Inferior parietal cortex (tissue), 1 donor: ENCODE results near the gene THADA.
A peak's percentile ranks its signal among the peaks of the same experiment; 100 is the strongest.

ENCODE experiments used
- DNase-seq: peaks from one replicate; pipeline ENCODE4 v3.0.0-alpha.2; 2016; ENCODE audit errors: extremely low spot score

Gene THADA

DNA sequence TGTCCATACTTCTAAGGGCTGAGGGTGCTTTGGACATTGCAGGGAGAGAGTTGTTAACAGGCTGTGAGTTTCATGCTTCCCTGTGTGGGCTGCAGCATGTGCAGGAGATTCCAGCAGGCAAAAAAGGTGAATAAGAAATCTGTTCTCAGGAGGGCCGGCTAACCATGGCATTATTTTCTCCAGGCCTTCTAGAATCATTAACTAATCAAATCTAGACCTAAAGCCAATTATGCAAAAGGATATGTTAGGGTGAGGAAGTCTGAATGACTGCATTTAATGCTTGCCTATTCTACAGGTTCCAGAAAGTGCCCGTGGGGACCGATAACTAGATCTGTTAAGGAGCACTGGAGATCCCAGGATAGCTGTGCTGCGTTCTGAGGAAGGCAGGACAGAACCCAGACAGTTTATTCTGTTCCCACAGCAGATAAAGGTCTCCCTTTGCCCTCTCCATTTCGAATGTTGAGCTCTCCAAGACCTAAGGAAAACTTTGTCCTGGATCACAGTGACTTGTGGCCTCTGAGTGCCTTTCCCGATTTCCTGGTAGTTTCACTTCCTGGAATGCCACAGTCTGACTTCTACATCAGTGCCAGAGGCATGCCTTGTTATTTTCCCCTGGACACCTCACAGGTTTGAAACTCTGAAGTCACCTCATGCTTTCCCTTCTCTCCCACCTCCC lies 319.4 kb downstream of the THADA start:
- DNase-seq = no peak

DNA sequence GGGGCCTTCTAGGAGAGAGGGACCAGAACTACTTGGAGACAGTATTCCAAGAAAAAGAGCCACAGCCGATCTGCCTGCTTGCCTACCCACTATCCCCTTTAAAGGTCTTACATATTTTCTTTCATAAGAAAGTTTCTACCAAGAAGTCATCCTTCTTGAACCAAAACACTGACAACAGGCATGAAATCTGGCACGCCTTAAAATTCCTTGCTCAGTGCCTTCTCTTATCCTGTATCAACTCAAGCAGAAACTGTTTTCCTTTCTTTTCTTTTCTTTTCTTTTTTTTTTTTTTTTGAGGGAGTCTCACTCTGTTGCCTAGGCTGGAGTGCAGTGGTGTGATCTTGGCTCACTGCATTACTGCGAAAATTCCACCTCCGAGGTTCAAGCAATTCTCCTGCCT lies 321.1 kb downstream of the THADA start:
- DNase-seq = no peak

GRCh38 chr2:43274055-43274454 lies 321.8 kb downstream of the THADA start:
- no peak for DNase-seq

GRCh38 chr2:43273529-43273928 lies 322.3 kb downstream of the THADA start:
- no peak for DNase-seq

DNA sequence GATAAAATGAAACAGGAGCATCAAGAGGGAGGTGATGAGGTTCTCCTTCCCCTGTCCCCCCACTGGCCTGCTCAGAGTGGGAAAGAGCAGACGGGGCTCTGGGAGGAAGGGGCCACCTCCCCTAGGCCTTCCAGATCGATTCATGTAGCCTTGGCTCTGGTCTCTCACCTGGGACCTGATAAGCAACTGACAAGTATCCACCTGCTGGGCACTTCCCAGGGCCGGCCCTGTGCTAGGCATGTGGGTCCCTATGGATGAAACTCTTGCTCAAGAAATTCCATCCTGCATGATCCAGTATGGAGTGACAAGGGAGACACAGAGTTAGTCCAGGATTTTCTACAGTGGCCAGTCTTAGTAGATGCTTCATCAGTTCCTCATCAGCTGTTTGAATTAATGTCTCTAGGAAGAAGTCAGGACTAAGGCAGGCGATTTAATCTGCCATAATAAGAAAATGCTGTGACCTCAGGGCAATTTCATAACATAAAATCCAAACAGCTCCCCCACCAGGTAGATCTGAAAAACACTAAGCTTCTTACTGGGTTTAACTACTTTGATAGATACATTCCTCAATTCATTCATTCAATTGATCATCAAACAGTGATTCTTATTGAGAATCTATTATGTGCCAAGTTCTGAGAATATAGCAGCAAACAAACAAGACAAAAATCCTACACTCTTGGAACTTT lies 324.8 kb downstream of the THADA start:
- no peak for DNase-seq

DNA sequence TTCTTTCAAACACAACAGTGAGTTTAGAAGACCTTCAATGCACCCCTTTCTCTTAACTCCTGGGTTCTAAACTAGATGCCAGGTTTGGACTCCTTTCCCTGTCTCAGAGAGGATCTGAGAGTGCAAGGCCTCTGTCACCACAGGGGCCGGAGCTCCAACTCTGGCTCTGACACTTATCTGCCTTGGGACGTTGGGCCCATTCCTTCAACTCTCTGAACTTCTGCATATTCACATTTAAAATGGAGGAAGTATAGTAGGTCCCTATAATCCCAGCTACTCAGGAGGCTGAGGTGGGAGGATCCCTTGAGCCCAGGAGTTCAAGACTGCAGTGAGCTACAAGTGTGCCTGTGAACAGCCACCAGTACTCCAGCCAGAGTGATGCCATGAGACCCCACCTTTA lies 325.4 kb downstream of the THADA start:
- no peak for DNase-seq

- no peak for DNase-seq
These were observed 326.1 kb downstream of the THADA start for GRCh38 chr2:43269706-43270105.

DNA sequence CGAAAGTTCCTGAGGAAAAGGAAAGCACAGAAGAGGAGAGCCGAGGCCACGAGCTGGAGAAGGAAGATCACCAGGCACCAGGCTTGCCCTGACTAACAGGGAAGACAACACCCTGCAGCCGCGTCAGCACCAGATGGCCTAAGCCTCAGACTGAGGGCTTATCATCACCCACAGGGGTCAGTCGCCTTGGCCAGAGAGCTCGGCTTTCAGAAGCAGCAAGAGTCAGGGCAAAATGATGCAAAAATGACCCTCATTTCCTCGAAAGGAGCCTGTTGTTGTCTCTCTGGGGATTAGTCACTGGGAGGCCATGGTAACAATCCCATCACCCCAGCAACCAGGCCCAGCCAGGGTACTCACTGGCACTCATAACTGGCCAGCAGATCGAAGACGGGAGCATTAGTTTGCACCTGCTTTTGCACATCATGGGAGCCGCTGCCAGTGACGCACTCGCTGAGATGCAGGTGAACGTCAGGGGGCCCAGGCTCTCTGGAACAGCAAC lies 326.7 kb downstream of the THADA start:
- peak; percentile 7 for DNase-seq

DNA sequence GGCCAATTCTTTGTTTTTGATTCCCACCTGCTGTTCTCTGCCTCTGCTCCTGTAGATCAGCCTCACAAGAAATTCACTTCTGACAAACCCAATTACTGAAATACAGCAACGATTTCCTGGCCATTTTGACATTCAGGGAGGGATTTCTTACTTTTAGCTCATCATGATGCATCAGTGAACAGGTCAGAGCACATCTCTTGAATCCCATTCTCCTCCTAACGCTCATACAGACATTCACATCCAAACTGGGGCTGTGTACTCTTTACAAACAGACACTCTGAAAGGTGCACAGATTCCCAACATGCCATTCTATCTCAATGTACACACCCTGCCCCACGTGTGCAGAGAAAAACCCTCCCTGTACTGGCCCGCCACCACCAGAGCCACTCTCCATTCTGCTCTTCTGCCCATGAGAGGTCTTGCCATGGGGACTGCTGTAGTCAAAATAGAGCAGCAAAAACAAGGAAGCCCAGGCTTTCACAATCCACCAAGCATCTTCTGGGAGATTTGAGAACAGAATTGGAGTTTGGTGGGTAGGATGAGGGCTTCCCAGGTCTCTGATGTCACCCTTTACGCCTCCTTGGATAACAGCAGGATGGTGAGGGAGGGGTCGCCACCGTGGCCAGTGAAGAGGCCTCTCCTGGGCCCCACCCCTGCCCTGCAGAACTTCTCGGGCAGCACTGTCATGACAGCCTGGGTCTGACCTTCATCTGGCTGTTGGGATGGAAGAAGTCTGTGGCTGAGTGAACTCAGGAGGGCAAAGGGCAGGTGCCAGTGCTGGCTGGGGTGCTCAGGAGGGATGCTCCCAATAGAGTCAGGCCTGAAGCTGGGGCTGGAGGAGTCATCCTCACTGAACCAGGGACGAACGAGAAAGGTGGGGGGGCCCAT lies 327.5 kb downstream of the THADA start:
- no peak for DNase-seq

GRCh38 chr2:43267381-43267780 lies 328.5 kb downstream of the THADA start:
- DNase-seq = no peak

DNA sequence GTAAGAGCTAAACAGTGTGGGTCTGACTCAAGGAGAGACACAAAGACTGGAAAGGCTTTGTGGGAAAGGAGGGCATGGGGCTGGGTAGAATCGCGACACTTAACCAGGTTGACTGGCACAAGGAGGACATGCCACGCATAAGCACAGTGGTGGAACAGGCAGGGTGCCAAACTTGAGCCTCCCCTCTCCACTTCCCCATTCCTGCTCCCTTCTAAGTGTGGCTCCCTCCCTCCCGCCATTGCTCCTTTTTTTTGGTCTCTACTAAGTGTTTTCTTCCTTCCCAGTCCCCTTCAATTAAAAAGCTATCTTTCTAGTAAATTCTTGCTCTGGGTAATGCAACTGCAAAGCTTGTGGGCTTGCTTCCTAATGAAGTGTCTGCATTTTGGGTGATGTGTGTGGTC lies 329.1 kb downstream of the THADA start:
- DNase-seq = no peak

- no peak for DNase-seq
These were observed 330.4 kb downstream of the THADA start for GRCh38 chr2:43265421-43265820.

DNA sequence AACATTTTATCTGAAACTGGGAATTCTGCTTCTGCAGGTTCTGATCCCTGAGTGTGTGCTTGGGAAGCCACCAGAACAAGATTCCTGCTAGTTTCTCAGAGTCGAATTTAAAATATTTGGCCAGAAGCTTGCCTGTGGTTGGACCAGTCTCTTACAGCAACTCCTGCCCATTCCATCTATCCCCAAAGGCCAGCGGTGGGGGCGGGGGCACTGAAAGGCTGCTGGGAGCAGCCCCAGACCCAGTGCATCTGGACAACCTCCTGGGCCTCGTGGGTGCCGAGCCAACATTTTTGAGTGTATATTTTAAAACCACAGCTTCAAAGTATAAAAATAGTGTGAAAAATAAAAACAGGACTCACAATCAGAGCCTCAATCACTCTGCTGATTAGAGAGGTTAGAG lies 330.8 kb downstream of the THADA start:
- no peak for DNase-seq

GRCh38 chr2:43262951-43263350 lies 332.9 kb downstream of the THADA start:
- DNase-seq = no peak

DNA sequence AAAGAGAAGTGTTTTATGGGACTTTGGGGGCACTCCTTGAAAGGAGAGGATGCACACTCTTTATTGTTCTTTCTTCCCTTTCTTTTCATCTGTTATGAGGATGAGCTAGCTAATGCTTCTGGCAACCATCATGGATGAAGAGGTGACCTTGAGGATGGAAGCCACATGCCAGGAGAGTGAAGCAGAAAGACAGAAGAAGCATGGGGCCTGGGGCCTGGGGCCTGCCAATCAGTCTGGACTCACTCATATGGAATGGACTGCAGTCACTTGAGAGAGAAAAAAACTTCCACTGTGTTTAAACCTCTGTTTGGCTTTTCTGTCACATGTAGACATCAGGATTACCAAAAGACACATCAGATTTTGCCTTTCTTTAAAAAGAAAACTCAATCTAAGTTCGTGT lies 333.6 kb downstream of the THADA start:
- DNase-seq = no peak

DNA sequence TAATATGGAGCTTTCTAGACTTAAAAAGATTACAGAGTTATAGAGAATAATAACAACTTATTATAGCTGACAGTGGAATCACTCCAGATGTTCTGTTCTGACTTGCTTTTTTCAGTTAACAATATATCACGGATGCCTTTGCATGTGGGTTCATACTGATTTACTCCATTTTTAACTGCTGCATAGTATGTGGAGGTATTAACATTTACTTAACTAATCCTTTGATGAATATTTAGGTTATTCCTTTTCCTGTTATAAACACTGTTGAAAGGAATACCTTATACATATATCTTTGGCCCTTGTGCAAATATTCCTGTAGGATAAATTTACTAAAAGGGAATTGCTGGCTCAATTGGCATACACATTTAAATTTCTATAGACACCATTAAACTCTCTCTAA lies 336.3 kb downstream of the THADA start:
- DNase-seq = no peak

DNA sequence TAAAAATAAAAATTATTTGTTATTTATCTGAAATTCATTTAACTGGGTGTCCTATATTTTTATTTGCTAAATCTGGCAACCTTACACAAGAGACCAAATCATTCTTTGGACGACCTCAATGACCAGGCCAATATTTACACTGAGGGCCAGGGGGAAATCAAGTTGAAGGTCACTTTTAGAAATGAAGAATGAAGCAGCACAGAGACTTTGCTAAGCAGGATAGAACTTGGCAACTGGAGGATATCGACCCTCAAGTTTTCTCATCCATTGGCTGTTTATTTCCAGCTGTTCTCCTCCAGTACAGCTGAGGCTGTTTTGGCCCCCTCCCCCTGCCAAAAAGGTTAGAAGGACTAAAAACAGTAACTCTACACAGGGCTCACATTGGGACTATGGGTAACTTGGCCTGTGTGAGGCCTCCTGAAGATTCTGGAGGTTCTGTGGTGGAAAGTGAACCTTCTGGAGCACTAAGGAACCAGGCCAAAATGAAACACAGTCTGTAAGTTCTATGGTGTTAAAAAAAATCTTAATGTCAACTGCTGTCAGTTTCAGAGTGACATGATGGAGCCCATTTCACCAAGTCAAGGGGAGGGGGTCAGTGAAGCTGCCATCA lies 337.2 kb downstream of the THADA start:
- no peak for DNase-seq

DNA sequence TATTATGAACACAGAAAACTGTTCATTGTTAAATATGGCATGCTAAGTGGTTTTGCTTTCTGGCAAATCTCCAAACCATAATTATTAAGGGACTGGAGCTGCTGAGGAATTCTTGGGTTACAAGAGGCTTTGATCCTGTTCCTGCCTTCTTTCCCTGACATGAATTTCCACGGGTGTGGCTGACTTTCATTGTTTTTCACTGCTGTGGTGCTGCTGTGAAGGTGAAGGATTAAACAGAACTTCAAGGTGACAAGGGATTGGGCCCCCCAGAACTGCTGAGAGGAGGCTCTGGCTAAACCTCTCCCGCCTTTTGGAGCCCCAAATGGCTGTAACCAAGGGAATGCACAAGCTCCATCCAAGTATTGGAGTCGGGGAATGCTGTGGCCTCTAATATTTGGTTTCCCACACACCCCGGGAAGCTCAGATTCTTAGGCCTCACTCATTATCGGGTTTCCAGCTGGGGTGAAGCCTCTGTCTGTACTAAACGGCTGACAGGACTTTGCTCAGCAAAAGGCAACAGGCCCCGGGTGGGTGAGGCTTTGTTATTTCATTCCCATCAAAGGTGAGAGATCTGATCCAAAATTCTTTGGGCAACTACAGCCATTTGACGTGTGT lies 340.4 kb downstream of the THADA start:
- no peak for DNase-seq

- DNase-seq = no peak
These were observed 341.5 kb downstream of the THADA start for GRCh38 chr2:43254331-43254730.

DNA sequence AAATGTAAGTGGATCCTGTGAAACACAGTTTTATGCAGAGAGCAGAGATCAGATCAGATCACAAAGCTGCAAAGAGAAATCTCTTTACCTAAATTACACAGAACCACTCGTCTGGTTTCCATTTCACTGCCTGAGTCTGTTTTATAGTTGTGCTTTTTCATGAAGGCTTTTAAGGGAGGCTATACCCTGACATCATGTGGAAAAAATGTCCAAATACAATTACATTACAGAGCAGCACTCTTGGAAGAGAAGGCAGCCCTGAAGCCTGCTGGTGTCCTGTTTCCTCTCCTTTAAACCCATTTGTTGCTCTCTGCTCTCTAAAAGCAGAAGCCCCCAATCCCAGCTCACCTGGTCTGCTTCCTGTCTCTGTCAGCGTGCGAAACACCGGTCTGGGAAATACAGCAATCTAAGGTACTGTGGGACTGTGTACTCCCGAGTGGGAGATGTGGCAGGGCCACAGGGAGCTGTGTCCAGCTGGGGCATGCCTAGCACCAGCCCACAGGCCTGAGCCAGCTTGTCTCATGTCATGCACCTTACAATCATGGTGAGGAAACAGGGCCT lies 344.6 kb downstream of the THADA start:
- no peak for DNase-seq

- no peak for DNase-seq
These were observed 345.8 kb downstream of the THADA start for GRCh38 chr2:43250015-43250414.
